ENCODE data around the gene CPXM2.

Gene CPXM2

GRCh38 chr10:123795846-123796590 is 95.6 kb downstream of the CPXM2 start:
- DNase-seq = no peak

DNA sequence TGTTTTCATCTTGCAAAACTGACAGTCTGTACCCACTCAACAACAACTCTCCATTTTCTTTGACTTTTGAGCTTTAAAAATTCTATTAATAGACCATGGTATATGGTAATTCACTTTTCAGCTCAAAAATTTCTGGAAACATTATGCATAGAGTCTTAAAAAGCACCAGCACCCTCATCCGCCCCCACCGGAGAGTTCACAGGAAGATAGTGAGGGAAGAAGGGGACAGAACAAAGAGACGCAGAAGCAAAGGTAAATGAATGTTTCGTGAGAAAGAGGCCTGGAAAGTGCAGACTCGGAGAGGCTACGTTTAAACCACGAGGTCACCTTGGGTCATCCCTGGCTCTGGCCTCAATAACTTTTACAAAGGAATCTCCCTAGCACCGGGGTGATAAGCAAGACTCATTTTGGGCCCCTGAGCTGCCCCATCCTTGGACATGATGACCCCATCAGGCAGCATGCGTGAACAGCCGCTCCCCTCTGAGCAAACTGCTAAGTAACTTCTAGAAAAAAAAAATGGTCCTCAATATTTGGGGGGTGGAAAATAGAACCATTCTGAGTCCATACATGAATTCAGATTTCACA is 96.3 kb downstream of the CPXM2 start:
- DNase-seq = no peak

DNA sequence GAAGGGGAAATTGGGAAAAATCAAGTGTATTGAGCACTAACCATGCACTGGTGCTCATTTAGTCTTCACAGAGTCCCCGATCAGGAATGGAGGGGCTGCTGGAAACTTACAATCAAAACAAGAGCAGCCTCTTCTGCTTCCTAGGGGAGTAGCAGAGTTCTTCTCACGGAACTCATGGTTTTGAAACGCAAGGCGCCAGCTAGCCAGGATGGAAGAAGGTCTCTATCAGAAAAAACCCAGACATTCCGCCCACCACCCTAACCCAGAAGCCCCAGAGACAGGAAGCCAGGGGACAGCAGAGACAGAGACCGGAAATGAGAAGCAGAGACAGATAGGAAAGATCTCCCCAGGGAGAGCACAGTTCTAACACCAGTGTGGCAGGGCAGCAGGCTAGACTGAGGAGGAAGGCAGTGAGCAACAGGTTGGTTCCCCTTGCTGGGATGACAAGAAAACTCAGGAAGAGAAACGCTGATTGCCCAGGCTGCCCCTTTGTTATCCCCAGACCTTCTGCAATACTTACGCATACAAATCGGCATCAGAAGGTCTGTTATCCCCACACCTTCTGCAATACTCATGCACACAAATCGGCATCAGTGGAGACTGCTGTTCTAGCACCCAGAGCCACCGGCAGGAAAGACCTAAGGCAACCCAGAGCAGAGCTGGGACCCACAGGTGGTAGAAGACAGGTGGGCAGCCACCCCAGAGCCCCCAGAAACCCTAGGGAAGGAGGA is 99.2 kb downstream of the CPXM2 start:
- DNase-seq = no peak

GRCh38 chr10:123790132-123790885 is 101.3 kb downstream of the CPXM2 start:
- DNase-seq = no peak

- no peak for DNase-seq
Measured at GRCh38 chr10:123788981-123789380, 102.6 kb downstream of the CPXM2 start.

DNA sequence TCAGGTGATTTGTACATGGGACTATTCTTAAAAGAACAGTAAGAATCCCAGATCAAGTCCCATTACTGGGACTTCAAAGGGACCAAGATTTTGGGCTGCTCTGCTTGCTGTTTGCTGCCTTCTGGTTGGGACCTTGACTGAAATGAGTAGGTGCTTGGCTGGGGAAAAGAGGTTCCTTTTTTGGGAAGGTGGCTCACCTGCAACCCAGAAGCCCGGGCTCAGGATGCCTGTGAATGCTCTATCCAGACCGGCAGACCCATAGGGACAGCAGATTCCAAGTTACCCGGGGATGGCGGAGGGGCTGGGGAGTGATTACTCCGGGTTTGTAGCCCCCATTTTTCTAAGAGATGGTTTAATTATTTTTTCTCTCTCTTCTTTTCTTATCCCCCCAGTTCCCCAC is 104.0 kb downstream of the CPXM2 start:
- DNase-seq = no peak

- DNase-seq = no peak
Measured at GRCh38 chr10:123786896-123787295, 104.7 kb downstream of the CPXM2 start.

- DNase-seq = no peak
Measured at GRCh38 chr10:123786306-123786705, 105.3 kb downstream of the CPXM2 start.

GRCh38 chr10:123784646-123785045 is 107.0 kb downstream of the CPXM2 start:
- DNase-seq = no peak

DNA sequence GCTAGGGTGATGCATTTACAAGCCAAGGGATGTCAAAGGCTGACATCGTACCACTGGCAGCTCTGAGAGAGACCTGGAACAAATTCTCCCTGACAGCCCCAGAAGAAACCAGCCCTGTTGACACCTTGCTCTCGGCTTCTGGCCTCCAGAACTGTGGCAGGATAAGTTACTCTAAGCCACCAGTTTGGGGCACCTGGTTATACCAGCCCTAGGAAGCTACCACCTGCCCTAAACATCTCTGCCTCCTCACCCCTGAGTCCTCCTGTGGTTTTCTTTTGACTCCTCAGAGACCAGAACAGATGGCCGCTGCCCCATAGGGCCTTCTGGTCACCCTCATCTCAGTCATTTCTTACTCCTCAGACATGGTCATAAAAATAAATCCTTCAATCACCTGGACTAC is 107.4 kb downstream of the CPXM2 start:
- no peak for DNase-seq

DNA sequence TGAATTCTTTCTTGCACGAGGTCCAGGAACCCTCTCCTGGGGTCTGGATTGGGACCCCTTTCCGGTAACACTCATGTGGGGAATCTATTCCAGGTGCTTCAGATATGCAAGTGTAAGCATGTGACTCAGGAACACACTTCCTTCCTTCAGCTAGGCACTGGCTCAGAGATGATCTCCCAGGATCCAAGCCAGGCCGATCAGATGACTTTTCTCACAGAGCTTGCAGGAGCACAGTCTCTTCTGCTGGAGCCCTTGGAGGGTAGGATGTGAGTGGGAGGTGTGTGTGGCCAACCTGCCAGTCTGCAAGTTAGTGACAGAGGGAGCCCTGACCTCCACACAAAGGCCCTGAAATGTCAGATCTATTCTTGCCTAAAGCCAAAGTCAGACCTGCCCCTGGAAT is 108.3 kb downstream of the CPXM2 start:
- no peak for DNase-seq

- DNase-seq = no peak
Measured at GRCh38 chr10:123782549-123782948, 109.1 kb downstream of the CPXM2 start.

DNA sequence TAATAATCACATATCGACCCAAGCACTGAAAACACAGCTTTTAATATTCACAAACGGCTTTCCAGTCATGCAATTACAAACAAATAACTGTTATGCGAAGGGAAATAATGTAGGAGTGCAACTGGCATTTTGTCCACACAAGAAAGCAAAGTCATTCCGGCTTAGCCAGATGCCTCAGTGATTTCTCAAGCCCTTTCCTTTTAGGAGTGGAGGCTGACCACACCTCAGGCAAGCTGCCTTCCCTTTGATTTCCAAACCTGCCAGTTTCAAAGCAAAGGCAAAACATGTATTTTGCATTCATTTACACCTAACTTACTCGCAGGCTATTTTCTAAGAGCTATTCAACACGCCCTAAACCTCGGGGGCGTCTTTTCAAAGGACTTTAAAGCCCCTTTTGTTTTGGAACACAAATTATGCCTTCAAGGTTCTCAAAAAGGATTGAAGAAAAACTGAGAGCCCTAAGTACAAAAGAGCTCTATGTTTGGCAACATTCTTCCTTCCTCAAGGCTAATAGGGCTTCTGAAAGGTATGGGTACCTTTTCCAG is 109.6 kb downstream of the CPXM2 start:
- DNase-seq = no peak

DNA sequence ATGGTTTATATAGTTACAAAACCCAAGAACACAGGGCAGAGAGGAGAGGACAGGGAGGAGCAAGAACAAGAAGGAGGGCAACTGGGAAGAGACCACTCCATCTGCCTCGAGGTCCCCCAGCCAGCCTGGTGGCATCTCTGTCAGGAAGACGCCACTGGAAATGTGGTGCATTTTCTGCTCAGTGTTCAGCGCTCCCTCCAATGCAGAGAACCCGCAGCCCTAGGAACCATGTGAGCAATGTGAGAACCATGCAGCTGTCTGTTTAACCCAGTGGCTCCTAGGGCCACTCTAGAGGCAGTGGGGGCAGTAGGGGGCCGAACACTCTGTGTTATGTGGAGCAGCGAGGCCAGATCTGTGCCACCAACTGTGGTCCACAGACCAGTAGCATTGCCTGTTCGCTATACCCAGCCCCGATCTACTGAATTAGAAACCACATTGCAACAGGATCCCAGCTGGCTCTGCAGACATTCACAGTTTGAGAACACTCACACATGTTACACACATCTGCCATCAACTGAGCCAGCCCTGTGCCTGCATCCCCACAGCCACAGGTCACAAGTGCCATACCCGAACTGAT is 110.2 kb downstream of the CPXM2 start:
- no peak for DNase-seq

- DNase-seq = no peak
Measured at GRCh38 chr10:123778719-123779517, 112.7 kb downstream of the CPXM2 start.

- no peak for DNase-seq
Measured at GRCh38 chr10:123777881-123778280, 113.7 kb downstream of the CPXM2 start.

GRCh38 chr10:123774132-123774742 is 117.4 kb downstream of the CPXM2 start:
- no peak for DNase-seq

DNA sequence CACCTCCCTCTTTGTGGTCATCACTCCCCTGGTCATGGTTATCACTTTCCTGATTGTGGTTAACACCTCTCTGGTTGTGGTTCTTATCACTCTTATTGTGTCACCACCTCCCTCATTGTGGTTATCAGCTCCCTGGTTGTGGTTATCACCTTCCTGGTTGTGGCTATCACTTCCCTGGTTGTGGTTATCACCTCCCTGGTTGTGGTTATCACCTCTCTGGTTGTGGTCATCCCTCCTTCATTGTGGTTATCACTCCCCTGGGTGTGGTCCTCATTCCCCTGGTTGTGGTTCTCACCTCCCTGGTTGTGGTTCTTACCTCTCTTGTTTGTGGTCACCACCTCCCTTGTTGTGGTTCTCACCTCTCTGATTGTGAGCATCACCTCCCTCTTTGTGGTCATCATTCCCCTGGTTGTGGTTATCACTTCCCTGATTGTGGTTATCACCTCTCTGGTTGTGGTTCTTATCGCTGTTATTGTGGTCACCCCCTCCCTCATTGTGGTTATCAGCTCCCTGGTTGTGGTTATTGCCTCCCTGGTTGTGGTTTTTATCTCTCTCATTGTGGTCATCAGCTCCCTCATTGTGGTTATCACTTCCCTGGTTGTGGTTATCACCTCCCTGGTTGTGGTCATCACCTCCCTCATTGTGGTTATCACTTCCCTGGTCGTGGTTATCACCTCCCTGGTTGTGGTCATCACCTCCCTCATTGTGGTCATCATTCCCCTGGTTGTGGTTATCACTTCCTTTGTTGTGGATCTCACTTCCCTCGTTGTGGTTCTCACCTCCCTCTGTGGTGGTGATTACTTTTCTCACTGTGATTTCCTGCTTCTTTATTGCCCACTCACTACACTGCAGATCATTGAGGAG is 118.7 kb downstream of the CPXM2 start:
- no peak for DNase-seq

DNA sequence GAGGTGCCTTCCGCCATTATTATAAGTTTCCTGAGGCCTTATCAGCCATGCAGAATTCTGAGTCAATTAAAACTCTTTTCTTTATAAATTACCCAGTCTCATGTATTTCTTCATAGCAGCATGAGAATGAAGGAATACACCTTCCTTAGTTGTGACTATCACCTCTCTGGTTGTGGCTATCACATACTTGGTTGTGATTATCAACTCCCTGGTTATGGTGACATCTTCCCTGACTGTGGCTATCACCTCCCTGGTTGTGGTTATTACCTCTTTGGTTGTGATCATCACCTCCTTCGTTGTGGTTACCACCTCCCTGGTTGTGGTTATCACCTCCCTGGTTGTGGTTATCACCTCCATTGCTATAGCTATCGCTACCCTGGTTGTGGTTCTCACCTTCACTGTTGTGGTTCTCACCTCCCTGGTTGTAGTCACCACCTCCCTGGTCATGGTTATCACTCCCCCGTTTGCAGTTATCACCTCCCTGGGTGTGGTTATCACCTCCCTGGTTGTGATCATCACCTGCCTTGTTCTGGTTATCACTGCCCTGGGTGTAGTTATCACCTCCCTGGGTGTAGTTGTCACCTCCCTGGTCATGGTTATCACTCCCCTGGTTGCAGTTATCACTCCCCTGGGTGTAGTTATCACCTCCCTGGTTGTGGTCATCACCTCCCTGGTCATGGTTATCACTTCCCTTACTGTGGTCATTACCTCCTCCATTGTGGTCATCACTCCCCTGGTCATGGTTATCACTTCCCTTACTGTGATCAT is 119.5 kb downstream of the CPXM2 start:
- DNase-seq = no peak

DNA sequence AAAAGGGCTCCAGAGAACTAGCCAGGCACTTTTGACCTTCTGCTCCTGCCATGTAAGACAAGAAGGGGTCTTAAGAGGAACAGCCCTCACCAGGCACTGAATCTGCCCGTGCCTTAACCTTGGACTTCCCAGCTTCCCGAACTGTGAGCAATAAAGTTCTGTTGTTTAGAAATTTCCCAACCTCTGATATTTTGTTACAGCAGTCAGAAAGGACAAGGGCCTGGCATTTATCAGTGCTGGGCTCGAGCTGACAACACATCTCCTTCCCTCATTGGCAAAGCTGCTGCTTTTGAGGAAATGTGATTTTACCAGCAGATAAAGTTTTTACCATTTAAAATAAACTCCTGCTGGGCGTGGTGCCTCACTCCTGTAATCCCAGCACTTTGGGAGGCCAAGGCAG is 122.0 kb downstream of the CPXM2 start:
- no peak for DNase-seq
